HG03565 (cell line): ENCODE results near the gene ITPK1.

ENCODE experiments used
- ATAC-seq: cut with Tn5 transposase; IDR thresholded peaks from one replicate; pipeline ENCODE4 v1.9.1; 2021; ENCODE audit warnings: mild to moderate bottlenecking, moderate library complexity; ENCODE audit not compliant: unreplicated experiment

Gene ITPK1

DNA sequence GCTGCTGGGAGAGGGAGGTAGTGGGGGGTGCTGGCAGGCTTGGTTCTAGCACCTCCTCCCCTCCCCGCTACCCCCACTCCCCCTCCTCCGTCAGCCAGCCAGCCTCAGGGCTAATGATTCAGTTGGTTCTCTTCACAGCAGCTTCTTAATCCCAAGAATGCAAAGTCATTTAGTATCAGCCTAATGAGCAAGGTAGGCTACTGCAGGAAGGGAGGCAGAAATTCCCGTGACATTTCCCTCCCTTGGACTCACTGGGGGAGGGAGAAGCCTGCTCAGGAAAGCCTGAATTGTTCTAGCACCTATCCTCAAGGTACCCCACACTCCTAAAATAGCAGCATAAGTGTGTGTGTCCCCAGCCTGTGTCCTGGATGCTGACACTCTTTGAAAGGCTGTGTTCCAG lies 29.8 kb downstream of the ITPK1 start:
- ATAC-seq, result no peak

DNA sequence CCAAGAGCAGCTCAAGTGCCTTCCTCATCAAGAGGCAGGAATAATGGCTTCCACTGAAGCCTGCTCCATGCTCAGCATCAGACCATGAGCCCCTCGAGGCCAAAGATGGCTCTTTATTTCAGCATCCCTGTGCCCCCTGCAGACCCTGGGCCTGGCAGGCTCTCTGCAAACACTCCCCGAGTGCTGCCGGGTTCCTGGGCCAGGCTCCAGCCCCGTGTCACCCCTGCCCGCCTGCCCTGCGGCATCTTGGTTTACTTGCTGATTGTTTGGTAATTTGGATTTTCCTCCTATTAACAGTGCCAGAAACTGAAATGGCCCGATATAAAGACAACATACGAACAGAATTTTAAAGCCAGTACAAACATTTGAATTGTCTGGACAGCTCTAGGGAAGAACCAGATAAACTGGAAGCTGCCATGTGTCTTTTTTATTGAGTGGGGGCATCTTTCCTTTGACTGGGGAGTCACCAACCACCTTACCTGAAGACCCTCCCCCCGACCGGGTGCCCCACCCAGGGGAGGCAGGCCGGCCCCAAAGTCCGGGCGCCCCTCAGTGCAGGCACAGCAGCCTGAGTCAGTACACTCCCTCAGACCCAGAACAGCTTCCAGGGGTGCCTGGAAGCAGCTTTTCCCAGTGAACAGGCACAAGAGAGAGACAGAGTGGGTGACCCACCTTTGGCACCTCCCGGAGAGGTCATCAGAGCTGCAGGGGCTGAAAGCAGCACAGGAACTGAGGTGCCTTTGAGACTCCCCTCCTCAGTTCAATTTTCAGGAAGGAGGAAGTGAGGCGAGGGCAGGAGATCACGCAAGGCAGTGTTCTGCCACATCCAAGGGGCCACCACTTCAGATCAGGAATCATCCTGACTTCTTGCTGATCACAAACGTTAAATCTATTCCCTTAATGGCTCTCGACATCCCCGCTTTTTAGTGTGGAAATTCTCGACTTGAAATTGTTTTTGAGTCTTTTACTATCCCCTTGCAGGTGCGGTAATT lies 30.6 kb downstream of the ITPK1 start:
- no peak for ATAC-seq

DNA sequence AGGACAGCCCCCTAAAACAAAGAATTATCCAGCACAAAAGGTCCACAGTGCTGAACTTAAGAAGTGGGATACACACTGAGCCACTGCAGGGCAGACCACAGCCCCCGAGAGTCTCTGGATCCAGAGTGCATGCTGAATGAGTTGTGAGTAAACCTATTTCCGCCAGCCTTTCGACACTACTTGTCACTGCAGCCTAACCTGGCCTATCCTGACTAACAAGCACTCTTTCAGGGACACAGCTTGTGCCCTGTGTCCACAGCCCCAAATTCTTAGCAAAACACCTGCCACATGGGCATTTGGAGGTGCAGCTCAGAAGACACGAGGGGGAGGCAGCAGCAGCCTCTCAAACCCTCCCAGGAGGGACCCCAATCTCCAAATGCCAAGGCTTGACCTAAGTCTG lies 31.3 kb downstream of the ITPK1 start:
- no peak for ATAC-seq

DNA sequence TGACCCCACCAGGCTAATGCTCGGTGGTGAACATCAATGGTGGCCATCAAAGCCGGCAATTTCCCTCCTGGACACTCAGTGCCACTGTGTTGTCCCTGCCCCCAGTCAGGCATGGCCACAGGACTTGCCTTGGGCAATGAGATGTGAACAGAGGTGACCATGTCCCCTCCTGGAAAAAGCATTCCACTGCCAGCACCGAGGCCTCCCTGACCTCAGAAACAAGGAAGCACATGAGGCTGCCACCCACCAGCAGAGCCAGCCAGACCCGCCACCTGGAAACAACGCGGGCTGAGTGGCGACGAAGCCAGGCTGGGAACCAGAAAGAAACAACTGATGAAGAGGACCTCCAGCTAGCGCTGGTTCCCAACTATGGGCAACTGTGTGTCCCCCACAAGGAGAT lies 31.8 kb downstream of the ITPK1 start:
- ATAC-seq, result no peak

DNA sequence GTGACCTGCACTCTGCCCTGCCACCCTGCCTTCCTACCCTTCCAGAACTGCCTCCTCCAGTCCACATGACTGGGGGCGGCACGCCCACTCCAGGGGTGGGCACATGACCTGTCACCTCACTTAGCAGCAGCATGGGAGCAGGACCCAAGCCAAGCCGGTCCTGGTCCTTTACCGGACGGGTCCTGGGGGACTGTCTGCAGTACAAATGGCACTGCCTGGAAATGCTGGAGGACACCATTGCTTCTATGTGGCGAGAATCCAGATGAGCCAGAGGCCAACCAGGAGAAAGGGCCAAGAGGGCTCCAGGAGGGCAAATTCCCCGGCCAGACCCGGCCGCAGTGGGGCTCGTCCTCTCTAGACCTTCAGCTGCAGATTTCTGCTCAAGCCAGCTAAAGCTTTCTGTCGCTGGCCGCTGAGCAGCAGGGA lies 33.1 kb downstream of the ITPK1 start:
- ATAC-seq, result no peak

DNA sequence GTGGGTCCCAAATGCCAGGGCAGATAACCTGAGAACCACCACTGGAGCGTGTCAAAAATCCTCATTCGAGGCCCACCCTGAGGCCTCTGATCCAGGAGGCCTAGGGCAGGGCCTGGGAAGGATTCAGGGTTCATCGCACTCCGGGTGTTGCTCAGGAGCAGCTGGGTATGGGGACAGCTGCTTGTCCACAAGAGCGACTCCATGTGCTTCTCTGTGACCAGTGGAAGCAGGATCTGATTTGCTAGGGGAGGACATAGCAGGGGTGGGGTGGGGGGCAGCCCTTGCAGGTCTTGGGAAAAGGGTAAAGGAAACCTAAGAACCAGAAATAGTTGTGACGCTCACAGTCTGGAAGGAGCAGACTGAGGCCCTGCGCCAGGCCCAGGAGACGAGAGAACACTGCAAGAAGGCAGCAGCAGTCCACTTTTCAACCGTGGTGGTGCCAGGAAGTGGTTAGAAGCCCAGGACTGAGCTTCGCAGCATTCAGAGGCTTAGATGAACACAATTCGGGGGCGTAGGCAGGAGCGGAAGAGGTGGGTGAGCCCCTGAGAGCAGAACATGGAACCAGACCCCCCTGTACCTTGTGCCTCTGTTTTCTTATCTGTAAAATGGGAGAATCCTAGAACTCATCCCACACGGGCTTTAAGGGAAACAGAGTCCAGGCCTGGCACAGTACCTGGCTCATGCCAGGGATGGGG lies 33.7 kb downstream of the ITPK1 start:
- ATAC-seq, result no peak

DNA sequence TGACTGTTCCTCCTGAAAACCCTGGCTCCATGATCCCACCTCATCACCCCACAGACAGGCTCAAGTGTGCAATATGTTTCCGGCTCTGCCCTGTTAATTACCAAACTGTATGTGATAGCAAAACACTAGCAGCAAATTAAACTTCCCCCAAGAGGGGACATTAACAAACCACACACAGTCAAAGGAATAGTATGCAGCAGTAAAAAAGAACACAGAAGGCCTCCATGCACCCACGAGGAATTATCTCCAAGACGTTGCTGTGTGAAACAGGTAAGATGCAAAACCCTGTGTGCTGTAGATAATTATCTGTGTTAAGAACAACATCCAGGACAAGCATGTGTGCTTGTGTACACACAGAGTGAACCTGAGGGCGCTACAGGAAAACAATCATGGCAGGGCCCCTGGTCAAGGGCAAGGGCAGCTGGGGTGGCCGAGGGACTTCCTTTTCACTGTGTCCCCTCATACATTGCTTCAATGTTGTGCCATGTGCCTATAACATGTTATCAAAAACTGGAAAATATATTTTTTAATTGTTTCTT lies 35.8 kb downstream of the ITPK1 start:
- ATAC-seq, result no peak

DNA sequence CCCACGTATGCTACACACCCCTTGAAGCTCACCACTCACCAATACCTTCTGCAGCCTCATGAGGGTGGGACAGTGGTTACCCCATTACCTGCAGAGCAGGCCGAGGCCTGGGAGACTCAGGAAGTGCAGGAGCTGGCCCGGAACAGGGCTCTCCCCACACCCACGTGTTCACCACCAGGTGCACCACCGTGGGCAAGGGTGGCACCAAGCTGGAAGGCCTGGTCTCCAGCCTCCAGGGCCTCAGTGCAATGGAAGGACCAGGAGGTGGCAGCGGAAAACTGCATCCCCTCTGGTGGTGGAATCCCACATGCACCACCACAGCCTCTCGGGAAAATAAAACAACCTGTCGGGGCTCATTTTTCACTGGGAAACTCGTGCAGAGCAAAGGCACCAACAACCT lies 36.4 kb downstream of the ITPK1 start:
- no peak for ATAC-seq

DNA sequence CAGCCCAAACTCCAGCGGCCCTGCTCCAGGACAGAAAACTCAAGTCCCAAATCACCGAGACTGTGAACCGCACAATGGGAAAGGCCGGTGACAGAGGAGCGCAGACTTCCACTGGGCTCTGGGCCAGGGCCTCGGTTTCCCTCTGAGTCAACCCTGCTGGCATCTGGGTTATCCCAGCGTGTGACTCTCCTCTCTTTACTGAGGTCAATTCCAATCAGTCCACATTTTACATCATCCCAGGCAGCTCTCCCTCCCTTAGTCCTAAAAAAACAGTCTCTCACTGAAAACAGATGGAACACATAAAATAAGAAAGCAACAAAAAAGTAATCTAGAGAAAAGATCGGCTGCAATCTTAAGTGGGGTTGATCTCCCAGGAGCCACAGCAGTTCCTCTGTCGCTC lies 36.9 kb downstream of the ITPK1 start:
- no peak for ATAC-seq

DNA sequence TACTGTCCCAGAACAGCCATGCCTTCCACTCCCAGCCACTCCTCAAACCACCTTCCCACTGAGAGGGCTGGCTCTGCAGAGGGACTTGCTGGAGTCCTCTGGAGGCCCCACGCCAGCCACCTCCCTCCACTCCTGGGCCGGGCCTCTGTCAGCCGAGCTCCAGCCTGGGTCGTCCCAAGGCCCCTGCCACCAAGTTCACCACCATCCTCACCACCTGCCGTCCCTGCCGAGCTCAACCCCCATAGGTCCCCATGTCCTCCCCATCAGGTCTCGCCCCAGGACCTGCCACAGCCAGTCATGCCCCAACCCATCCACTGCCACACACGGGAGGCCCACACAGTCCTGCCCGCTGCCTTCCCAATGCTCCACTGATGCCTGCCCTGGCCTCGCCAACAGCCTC lies 39.0 kb downstream of the ITPK1 start:
- ATAC-seq, result no peak

DNA sequence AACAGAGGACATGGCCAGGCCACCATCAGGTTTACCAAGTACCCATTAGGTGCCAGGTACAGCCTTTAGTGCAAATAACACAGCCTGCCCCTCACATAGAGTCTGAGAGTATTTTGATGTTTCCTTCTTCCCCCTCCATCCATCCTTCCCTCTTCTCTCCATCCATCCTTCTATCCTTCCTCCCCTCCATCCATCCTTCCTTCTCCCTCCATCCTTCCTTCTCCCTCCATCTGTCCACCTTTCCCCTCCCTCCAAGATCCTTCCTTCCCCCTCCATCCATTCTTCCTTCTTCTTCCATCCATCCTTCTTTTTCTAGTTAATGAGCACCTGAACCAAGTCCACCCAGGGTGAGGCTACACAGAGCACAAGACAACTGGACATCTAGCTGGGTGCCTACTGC lies 39.8 kb downstream of the ITPK1 start:
- ATAC-seq, result no peak

DNA sequence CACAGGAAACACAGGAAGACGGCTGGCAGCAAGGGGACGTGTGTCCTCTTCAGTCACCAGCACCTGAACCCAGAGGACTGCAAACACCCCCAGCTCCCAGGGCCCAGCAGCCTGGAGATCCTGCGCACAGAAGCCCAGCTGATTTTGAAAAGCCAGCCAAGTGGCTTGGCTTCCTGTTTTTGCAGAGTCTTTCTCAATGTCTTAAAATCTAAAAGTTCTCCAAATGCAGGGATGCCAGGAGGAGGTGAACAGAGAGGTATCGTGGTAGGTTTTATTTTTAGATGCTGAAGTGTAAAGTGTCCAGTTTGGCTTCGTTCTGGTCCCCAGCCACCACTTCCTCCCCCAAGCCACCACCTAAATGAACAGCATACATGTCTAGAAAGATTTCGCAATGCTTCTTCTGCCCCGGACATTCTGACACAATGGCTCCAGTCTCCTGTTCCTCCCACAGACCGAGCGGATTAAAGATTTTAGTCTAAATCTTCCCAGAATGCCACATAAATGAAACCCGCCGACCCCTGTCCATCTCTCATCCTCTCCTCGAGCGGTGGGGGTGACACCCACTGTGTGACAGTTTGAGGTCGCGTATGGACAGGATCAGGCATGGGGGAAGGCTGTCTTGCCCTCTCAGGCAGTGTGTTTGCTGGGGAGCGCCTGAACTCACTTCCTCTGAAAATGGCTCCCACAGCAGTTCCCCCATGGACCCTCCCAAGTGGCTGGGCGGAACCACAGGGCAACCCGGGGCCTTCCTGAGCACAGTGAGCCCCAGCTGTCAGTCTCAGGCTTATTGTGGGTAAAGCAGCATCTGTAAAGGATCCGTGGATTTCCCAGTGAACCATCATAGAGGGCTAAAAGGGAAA lies 41.6 kb downstream of the ITPK1 start:
- ATAC-seq, result no peak

DNA sequence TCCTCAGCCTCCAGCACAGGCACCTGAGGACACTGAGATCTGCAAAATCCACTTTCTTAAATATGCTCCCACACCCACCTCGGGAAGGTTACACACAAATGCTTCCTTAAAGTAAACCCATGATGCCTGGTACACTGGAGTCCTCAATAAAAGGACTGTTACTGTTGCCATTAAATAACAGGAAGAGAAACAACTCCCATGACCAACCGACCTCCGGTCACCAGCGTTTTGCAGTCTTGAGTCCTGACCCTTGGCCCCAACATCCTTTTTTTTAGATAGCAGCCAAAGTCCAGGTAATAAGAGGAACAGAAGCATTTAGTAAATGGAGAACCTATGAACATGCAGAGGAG lies 42.4 kb downstream of the ITPK1 start:
- ATAC-seq, result no peak

DNA sequence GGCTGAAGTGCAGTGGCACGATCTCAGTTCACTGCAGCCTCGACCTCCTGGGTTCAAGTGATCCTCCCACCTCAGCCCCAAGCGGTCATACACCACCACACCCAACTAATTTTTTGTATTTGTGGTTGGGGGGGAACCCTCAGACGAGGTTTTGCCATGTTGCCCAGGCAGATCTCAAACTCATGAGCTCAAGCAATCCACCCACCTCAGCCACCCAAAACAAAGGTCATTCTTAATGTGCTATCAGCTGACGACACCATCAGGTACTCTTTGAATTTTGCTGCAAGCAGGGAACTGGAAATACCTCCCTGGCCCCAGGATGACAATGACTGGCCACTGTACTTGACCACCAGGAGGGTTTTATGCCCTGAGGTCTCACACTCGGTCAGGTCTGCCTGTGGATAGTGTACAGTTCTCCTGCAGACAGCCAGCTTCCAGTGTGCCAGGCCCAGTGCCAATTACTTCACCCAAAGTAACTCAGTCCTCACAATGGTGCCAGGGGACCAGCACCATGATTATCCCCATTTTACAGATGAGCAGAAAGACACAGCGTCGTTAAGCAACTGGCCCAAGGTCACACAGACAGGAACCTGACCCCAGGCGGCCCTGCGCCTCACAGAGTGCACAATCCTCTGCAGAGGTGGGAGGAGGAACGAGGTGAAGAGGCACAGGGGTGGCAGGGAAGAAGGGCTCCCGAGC lies 42.9 kb downstream of the ITPK1 start:
- ATAC-seq, result no peak

DNA sequence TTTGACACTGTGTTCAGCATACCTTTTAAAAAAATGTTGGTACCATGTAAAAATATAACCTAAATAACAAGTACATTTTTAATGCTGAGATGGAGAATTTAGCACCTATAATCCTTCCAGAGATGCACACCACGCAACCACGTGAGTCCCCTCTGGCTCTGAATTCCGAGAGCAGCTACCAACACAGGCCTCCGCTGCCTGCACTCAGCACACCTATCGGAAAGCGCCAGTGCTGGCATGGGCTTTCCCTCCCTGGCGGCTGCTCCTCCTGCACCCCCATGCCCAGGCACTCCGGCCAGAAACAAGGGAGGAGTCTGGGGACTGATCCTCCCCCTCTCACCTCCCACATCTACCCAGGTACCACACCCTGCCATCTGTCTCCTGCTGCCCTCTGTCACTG lies 47.0 kb downstream of the ITPK1 start:
- ATAC-seq, result no peak

DNA sequence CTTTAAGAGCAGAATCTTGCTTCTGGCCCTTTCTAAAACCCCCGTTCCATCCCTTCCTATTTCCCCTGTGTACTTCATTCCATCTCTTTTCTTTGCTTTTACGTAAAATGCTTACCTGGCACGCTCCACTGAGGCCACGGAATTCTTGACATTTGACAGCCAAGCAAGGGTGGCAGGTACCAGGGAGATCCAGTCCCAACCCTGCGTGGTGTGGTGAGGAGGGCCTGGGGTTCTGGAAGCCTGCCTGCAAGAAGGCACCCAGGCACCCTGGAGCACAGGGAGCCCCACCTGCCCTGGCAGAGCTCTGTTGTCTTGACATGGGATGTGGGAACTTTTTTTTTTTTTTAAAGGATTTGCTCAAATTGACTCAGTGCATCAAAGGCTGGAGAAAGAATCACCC lies 48.6 kb downstream of the ITPK1 start:
- ATAC-seq, result no peak

DNA sequence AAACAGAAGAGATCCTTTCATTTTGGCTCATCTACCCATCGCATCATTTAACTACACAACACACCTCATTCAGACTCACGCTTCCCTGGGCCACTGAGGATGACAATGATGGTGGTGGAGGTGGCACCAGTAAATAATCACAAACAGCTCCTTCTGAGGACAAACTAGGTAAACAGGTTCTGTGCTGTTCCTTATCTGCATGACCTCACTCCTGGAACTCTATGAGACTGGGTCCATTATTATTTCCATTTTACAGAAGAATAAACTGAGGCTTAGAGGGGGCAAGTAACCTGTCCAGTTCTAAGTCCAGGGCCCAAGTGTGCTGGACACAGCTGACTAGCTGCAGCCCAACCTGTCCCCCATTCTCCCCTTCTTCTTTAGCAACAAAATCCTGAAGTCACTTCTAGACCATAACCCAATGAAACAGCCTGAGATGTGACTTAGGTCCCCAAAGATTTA lies 50.4 kb downstream of the ITPK1 start:
- no peak for ATAC-seq

DNA sequence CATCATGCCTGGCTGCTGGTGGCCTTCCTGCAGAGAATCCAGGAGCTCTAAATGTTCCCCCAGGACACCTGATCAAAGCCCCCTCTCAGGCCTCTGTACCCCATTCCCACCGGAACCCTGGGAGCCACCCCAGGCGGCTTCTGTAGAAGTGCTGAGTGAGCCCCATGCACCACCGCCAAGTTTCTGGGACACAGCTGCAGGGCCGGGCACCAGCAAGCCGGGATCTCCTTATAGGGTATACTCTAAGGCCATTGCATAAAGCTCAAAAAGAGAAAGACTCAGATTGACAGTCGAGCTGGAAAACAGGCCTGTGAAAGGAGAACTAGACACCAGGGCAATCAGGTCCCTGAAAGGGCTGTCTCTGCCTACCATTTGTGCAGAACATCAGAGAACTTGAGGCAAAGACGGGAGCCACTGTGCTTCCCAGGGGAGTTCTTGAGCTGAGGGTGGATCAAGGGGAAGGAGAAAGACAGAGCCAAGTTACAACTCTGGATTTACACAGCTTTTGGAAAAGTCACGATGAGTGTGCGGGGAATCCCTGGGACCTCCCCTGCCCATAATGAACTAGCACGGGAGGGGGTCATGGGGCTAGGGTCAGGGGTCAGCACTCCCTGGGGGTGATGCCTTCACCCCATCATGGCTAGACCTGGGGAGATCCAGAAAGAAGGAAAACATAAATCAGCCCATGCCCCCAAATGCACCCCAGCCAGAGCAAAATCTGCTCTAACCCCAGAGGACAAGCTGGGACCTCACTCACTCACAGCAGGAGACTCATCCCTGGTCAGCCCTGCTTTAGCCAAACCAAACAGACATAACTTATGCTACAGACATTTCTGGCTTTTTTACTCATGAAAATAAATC lies 51.1 kb downstream of the ITPK1 start:
- ATAC-seq, result no peak

DNA sequence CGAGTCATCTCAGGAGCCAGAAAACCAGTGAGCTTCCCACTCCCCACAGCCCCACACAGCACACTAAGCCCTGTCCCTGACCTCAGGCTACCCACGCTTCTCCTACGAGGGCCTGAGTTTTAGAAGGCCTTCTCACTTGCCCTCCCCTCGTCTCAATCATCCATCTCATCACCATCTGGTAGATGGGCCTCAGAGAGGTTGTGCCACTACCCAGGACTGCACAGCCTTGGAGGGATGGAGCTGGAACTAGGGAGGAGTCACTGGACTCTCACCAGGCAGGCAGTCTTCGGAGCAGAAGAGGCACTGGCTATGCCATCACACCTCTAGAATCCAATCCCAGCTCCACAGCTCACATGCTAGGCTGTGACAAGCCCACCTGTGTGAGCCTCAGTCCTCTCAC lies 52.3 kb downstream of the ITPK1 start:
- no peak for ATAC-seq
